Measurements from ENCODE around the gene LCMT1.
"Not testable (repeated sequence)": the region's sequence is repeated elsewhere in the genome, so short reads cannot be mapped to it uniquely, and the experiment has no call there.

LCMT1 gene

DNA sequence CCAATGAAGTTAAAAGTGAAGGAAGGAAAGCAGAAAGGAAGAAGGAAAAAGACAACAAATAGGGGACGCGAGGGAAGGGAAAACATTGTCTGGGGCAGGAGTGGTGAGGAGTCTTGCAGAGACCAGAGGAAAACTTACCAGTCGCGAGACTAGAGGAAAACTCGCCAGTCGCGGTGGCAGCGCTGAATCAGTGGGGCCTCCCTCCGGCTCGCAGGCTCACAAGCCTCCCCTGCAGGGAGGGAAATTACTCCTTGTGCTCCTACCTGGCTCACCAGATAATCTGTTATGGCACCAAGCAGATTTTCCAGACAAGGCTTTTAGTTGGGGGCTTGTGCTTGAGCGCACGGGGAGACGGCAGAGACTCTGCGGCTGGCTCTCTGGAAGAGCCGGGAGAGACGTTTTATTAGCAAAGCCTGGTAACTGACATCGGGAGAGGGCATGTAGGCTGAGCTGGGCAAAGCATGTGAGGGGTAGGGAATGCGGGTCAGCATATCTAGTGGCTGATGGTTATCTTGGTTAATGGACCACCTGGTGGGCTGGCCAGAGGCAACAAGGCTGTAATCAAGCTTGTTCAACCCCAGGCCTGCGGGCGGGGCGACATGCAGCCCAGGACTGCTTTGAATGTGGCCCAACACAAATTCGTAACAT is 37.1 kb downstream of the LCMT1 start:
- no peak for DNase-seq (ENCODE audit: low read depth)

- no peak for DNase-seq (ENCODE audit: low read depth)
Observed at GRCh38 chr16:25151996-25152395, 40.5 kb downstream of the LCMT1 start.

GRCh38 chr16:25155553-25156460 is 44.3 kb downstream of the LCMT1 start:
- no peak for DNase-seq (ENCODE audit: low read depth)

GRCh38 chr16:25157271-25157875 is 45.8 kb downstream of the LCMT1 start:
- DNase-seq (ENCODE audit: low read depth) = no peak

DNA sequence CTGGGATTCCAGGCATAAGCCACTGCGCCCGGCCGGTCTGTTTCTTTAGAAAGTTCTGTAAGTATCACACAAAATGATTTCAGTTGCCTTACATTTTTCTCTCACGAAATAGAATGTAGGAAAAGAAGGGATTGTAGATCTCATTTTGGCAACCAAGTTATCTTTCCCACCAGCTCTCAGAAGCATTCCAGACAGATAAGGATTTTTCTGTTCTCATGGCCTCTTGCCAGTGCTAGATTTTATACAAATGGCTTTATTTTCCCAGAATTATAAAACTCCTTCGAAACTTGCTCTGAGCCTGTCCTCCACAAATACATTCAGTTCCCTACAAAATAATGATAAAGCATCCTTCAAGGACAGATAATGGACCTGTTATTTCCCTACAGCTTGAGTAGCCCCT is 46.9 kb downstream of the LCMT1 start:
- no peak for DNase-seq (ENCODE audit: low read depth)

DNA sequence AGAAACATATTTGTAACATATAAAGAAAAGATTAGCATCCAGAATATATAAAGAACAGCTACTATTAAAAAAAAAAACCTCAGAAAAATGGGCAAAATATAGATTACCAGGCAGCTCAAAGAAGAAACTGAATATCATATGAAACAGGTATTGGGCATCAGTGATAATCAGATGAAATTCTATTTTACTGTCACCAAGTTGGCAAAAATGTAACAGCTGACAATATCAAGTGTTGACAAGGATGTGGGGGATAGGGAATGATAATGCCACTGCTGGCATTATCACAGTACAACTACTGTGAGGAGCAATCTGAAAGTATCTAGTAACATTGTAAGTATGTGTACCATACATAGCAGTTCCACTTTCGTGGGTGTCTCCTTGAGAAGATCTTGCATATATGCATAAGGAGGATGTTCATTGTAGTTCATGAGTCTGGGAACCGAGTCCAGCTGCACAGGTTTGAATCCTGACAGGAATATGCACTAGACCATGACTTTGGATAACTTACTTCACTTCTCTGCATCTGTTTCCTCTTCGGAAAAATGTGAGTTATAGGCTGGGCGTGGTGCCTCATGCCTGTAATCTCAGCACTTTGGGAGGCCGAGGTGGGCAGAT is 50.3 kb downstream of the LCMT1 start:
- DNase-seq (ENCODE audit: low read depth) = no peak

GRCh38 chr16:25163683-25164082 is 52.1 kb downstream of the LCMT1 start:
- no peak for DNase-seq (ENCODE audit: low read depth)

GRCh38 chr16:25165284-25165683 is 53.7 kb downstream of the LCMT1 start:
- no peak for DNase-seq (ENCODE audit: low read depth)

DNA sequence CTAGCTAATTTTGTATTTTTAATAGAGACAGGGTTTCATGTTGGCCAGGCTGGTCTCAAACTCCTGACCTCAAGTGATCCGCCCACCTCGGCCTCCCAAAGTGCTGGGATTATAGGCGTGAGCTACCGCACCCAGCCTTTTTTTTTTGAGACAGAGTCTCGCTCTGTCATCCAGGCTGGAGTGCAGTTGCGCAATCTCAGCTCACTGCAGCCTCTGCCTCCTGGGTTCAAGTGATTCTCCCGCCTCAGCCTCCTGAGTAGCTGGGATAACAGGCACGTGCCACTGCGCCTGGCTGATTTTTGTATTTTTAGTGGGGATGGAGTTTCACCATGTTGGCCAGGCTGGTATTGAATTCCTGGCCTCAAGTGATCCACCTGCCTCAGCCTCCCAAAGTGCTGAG is 56.4 kb downstream of the LCMT1 start:
- not testable (repeated sequence) for DNase-seq (ENCODE audit: low read depth)

GRCh38 chr16:25171390-25171789 is 59.8 kb downstream of the LCMT1 start:
- DNase-seq (ENCODE audit: low read depth) = no peak

DNA sequence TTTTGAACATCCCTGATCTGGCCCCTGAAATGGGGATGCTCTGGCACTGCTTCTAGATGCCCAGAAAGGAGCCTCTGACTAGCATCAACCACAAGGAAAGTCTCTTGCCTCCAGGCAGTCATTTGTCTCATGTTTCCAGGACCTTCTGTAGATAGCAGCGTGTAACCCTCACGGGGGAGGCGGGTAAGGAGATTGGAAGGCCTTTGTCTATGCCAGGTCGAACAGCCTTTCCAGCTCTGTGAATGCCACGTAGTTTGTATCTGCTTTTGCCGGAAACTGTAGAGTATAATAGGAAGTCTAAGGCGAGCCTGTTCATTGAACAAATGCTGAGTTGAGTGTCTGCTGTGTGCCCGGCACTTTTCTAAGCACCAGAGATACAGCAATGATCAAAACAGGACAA is 61.3 kb downstream of the LCMT1 start:
- DNase-seq (ENCODE audit: low read depth) = no peak

DNA sequence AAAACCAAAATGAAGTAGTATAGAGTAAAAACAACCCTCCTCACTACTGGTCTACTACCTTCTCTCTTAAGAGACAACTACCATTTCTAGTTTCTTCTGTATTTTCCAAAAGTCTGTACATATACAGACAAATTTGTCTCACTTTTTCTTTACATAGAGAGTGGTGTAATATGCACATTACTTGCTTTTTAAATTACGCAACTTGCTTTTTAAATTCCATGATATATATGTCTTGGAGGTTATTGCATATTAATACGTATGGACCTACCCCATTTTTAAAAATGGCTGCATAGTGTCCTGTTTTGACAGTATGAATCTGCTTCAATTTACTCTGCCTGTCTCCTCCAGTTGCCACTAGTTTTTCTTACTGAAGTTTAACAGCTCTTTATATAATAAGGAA is 62.7 kb downstream of the LCMT1 start:
- no peak for DNase-seq (ENCODE audit: low read depth)

GRCh38 chr16:25176136-25176535 is 64.6 kb downstream of the LCMT1 start:
- DNase-seq (ENCODE audit: low read depth) = no peak

GRCh38 chr16:25177512-25177830 is 65.9 kb downstream of the LCMT1 start:
- no peak for DNase-seq (ENCODE audit: low read depth)

- DNase-seq (ENCODE audit: low read depth) = no peak
Observed at GRCh38 chr16:25177831-25178688, 66.5 kb downstream of the LCMT1 start.

DNA sequence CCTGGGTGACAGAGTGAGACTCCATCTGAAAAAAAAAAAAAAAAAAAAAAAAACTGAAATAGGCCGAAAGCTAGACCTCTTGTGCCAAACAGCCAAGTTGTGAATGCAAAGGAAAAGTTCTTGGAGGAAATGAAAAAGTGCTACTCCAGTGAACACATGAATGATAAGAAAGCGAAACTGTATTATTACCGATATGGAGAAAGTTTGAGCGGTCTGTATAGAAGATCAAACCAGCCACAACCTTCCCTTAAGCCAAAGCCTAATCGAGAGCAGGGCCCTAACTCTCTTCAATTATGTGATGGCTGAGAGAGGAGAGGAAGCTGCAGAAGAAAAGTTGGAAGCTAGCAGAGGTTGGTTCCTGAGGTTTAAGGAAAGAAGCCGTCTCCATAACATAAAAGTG is 69.7 kb downstream of the LCMT1 start:
- not testable (repeated sequence) for DNase-seq (ENCODE audit: low read depth)

GRCh38 chr16:25184771-25185170 is 73.2 kb downstream of the LCMT1 start:
- no peak for DNase-seq (ENCODE audit: low read depth)

- no peak for DNase-seq (ENCODE audit: low read depth)
Observed at GRCh38 chr16:25187491-25187795, 75.9 kb downstream of the LCMT1 start.

DNA sequence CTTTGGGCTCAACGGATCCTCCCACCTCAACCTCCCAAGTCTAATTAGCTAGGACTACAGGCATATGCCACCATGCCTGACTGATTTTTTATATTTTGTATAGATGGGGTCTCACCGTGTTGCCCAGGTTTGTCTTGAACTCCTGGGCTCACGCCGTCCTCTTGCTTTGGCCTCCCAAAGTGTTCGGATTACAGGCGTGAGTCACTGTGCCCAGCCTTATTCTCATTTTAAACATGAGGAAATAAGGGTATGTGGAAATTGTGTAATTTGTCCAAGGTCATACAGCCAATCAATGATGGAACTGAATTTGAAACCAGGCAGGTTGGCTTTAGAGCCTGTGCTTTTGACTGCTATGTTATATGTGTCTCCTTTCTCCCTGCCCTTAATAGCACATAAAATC is 77.8 kb downstream of the LCMT1 start:
- no peak for DNase-seq (ENCODE audit: low read depth)

- no peak for DNase-seq (ENCODE audit: low read depth)
Observed at GRCh38 chr16:25192096-25192495, 80.6 kb downstream of the LCMT1 start.

GRCh38 chr16:25194273-25194878 is 82.8 kb downstream of the LCMT1 start:
- DNase-seq (ENCODE audit: low read depth) = no peak

DNA sequence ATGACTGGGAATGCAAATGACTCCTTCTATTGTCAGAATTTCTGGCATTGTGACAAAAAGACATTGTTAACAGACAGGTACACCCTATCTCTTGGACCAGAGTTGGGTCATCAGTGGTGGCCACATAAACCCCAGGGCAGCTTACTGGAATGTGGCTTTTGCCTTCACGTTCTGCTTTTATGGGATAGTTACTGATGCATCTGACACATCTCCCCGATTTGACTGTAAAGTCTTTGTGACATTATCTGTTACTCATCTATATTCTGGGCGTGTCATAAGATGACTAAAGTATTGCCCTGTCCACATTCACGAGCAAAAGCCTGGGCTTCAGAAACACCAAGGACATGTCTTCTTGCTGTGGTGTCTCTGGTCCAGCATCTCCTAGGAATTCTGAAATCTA is 86.5 kb downstream of the LCMT1 start:
- DNase-seq (ENCODE audit: low read depth) = no peak

Data from stimulated activated CD4-positive, alpha-beta T cell treated with anti-CD3 and anti-CD28 coated beads, Interleukin-2, amount 100 ng/mL, for 4 hours (primary cell).